ENCODE results near the gene GAREM2.

GRCh38 chr2:26179446-26179913, 6.6 kb downstream of the GAREM2 start:
- TF ChIP-seq REST (IDR thresholded peaks at IDR 0.05; ENCODE audit: low read depth) (no peak), FOXM1 (IDR thresholded peaks at IDR 0.05; ENCODE audit: borderline replicate concordance, low read depth) (no peak)
